Stomach (tissue), 9 donors: Measurements from ENCODE around the gene FHOD3. TPM values are rescaled to one million over a fixed set of nuclear protein-coding genes. Genes with fewer than 3 reads are reported as not detected.

ENCODE experiments used
- DNase-seq, 2 donors: peaks; one replicate each; pipeline versions ENCODE4 v3.0.0 to v3.0.0-alpha.2; 2013 to 2019
- H3K27ac ChIP-seq, 5 donors: fragments of 200-600 bp in 4 of 5; sonication (generic) in 4 of 5; one replicate each; pipeline ENCODE4 v1.5.1; 2013 to 2019; ENCODE audit warnings: mild to moderate bottlenecking in 1 of 5, moderate library complexity in 1 of 5
- H3K27me3 ChIP-seq, 3 donors: fragments of 200-600 bp; sonication (generic); one replicate each; pipeline ENCODE4 v1.5.1; 2017 to 2019; ENCODE audit warnings: mixed run types in 1 of 3
- H3K36me3 ChIP-seq, 4 donors: fragments of 200-600 bp; sonication (generic); 1 replicate in 3 of 4; 2 replicates in 1 of 4; pipeline ENCODE4 v1.5.1; 2016 to 2019
- H3K4me1 ChIP-seq, 4 donors: fragments of 200-600 bp; sonication (generic); one replicate each; pipeline ENCODE4 v1.5.1; 2016 to 2019
- H3K4me3 ChIP-seq, 4 donors: fragments of 200-600 bp; sonication (generic) in 3 of 4; one replicate each; pipeline ENCODE4 v1.5.1; 2016 to 2019; ENCODE audit warnings: mild to moderate bottlenecking in 1 of 4
- H3K9me3 ChIP-seq, 4 donors: fragments of 200-600 bp; sonication (generic); one replicate each; pipeline ENCODE4 v1.5.1; 2016 to 2019
- EP300 ChIP-seq: sonication (generic); formaldehyde crosslinking; IDR thresholded peaks from one replicate; pipeline ENCODE4 v1.6.1; 2017; ENCODE audit warnings: antibody characterized with exemption
- POLR2A ChIP-seq, 4 donors: fragments of 450-650 bp; IDR thresholded peaks; one replicate each; pipeline ENCODE4 v1.6.1; 2016; ENCODE audit warnings: antibody characterized with exemption in 4 of 4, control low read depth in 2 of 4, mild to moderate bottlenecking in 1 of 4, moderate library complexity in 1 of 4
- POLR2AphosphoS5 ChIP-seq, 3 donors: sonication (generic); formaldehyde crosslinking; IDR thresholded peaks; one replicate each; pipeline ENCODE4 v1.6.1; 2016; ENCODE audit warnings: antibody characterized with exemption in 3 of 3
- WGBS, 5 donors: extraction: QIAGEN DNeasy Blood & Tissue Kit in 3 of 5; methylation state at CpG; one replicate each; pipeline versions ENCODE4 v1.1.5 to v1.1.7; 2013 to 2018; 5-methylcytosine and 5-hydroxymethylcytosine counted together
- intact Hi-C: fragments of 100-400 bp; cut with DNase I; formaldehyde crosslinking; loops from one replicate; pipeline ENCODE4 v1.15.1; 2023; ENCODE audit warnings: low total_unique reads
- polyA plus RNA-seq, 3 donors: library from polyadenylated mRNA; stranded (reverse); fragments of 200-250 nt; gene quantifications; one replicate each; pipeline ENCODE4 v1.2.3, GENCODE V29; 2013
- total RNA-seq, 5 donors: library from RNA; depleted of rRNA; stranded (reverse); fragments of >200 nt; gene quantifications; one replicate each; pipeline versions ENCODE4 v1.1.0 to v1.2.3, GENCODE V29; 2014 to 2016
- TF ChIP-seq, protein P1 (sequence below), 7 experiments: fragments of 450-650 bp in 4 of 7; fragments of 200-600 bp in 3 of 7; sonication (generic) in 3 of 7; IDR thresholded peaks; one replicate each; pipeline ENCODE4 v1.5.1; 2016 to 2019; ENCODE audit warnings: antibody characterized with exemption in 7 of 7, control low read depth in 2 of 7, mild to moderate bottlenecking in 1 of 7
- donor health status: healthy with polysubstance abuse.
- donor health status: Bipolar disorder and iron deficiency.
- donor health status: healthy.

FHOD3 gene
- total and polyA plus RNA-seq, 8 donors = under 0.01 to 9.1 (median 4.6) TPM

DNA sequence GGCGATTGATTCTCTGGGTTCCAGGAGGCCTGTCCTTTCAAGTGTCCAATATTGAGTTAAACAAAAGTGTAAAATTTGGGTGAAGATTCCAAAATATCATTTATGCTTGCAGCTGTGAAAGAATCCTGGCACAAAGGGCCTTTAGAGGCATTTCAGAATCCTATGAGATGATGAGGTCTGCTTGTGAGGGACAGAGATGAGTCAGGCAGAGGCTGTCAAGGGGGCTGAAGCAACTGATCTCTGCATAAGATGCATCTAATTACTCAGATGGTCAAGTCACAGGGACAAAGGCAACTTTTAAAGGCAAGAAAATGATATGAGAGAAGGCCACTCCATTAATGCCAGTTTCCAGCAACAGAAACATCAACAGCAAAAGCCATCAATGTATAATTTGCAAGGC lies 78.8 kb downstream of the FHOD3 start:
- Histone ChIP-seq H3K4me3 (no peak overlapping the region), H3K27ac (no peak overlapping the region), H3K9me3 (no peaks in the 10 kb centered on the region), H3K36me3 (no peaks in the 10 kb centered on the region), H3K27me3 (peaks cover 0 to 5% (median 0%) of the 10 kb centered on the region in 3 donors), H3K4me1 (no peaks in the 10 kb centered on the region)
- no peak for TF ChIP-seq POLR2A (IDR thresholded peaks at IDR 0.05)
- TF ChIP-seq EP300 = no peak
- TF ChIP-seq, protein P1, sequence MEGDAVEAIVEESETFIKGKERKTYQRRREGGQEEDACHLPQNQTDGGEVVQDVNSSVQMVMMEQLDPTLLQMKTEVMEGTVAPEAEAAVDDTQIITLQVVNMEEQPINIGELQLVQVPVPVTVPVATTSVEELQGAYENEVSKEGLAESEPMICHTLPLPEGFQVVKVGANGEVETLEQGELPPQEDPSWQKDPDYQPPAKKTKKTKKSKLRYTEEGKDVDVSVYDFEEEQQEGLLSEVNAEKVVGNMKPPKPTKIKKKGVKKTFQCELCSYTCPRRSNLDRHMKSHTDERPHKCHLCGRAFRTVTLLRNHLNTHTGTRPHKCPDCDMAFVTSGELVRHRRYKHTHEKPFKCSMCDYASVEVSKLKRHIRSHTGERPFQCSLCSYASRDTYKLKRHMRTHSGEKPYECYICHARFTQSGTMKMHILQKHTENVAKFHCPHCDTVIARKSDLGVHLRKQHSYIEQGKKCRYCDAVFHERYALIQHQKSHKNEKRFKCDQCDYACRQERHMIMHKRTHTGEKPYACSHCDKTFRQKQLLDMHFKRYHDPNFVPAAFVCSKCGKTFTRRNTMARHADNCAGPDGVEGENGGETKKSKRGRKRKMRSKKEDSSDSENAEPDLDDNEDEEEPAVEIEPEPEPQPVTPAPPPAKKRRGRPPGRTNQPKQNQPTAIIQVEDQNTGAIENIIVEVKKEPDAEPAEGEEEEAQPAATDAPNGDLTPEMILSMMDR (IDR thresholded peaks at IDR 0.05) = no peak
- TF ChIP-seq POLR2AphosphoS5 (IDR thresholded peaks at IDR 0.05) = no peak
- 83 to 90% (median 88%) methylated on average over 1 of the region's 1 CpG for WGBS, 5 donors
- no peak for DNase-seq
- intact Hi-C loops = no loop called here

DNA sequence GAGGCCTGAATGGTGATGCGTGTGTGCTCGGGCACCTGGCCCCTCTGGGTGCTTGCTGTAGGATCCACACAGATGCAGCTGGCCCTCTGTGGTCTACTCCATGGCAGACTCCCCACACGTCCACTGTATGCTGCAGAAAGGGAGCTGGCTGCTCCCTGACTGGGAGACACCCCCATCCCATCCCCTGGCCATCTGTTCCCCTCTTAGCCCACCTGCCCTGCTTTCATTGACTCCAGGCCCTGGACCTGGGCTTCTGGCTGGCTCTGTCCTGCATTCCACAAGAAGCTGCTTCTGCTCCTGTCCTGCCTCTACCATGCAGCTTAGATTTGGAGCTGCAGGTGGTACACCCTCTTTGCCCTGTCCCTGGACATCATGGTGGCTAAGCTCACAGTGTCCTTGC lies 80.1 kb downstream of the FHOD3 start:
- H3K27me3 ChIP-seq = peaks cover 0 to 2% (median 0%) of the 10 kb centered on the region in 3 donors
- H3K9me3 ChIP-seq = no peaks in the 10 kb centered on the region
- intact Hi-C loops = no loop called here
- H3K27ac ChIP-seq = no peak overlapping the region
- 71 to 80% (median 77%) methylated on average over 3 of the region's 3 CpGs for WGBS, 5 donors
- no peaks in the 10 kb centered on the region for H3K4me1 ChIP-seq
- TF ChIP-seq POLR2A (IDR thresholded peaks at IDR 0.05) = no peak
- no peak for TF ChIP-seq EP300
- TF ChIP-seq, protein P1 (IDR thresholded peaks at IDR 0.05) = no peak
- TF ChIP-seq POLR2AphosphoS5 (IDR thresholded peaks at IDR 0.05) = no peak
- no peaks in the 10 kb centered on the region for H3K36me3 ChIP-seq
- no peak for DNase-seq
- H3K4me3 ChIP-seq = no peak overlapping the region

DNA sequence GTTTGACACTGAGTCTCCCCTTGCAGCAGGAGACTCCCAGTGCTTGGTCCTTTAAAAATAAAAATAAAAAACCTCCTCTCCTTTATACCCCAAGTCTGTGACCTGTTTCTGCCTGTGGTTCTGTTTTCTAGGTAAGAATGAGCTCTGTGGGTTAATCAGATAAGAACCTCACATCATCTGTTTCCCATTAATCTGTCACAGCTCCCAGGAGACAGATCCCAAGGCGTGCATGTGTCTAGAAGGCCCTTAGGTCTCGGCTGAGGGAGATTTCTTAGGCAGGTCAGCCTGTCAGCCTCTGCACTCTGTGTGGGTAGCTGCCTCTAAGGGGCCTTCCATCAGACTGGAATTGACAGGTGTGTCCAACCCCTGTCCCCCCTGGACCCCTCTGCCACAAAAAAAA lies 80.7 kb downstream of the FHOD3 start:
- Histone ChIP-seq H3K4me3 (no peak overlapping the region), H3K27me3 (no peaks in the 10 kb centered on the region), H3K36me3 (no peaks in the 10 kb centered on the region), H3K9me3 (no peaks in the 10 kb centered on the region), H3K27ac (no peak overlapping the region), H3K4me1 (no peaks in the 10 kb centered on the region)
- TF ChIP-seq EP300 = no peak
- TF ChIP-seq, protein P1 (IDR thresholded peaks at IDR 0.05) = no peak
- TF ChIP-seq POLR2AphosphoS5 (IDR thresholded peaks at IDR 0.05) = no peak
- TF ChIP-seq POLR2A (IDR thresholded peaks at IDR 0.05) = no peak
- intact Hi-C loops = no loop called here
- 58 to 65% (median 63%) methylated on average over 2 of the region's 2 CpGs for WGBS, 5 donors
- DNase-seq = no peak

DNA sequence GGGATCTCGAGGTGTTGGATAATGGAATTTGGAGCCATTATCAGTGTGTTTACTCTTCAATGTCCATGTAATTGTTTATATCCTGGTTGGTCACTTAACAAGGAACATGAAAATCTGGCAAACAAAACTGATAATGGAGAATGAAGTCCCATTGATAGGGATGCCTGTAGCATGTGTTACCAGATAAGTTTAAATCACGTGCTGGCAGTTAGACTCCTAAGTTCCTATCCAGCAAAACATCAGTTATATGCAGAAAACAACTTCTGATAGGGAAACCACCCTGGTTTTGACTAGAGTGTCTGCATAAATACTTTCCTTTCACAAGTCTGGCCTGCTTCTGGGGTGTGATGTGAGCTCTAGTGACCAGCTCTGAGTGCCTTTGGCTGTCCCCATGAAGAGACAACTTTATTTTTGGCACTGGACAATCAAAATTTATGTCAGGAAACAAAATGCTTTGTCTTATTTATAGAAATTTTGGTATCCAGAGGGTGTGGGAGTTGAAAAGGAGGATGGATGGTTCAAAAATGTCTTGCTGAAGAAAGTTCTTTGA lies 82.0 kb downstream of the FHOD3 start:
- 20 to 38% (median 32%) methylated on average over 2 of the region's 2 CpGs for WGBS, 5 donors
- intact Hi-C loops = no loop called here
- TF ChIP-seq, protein P1 (IDR thresholded peaks at IDR 0.05) = no peak
- no peak for TF ChIP-seq POLR2AphosphoS5 (IDR thresholded peaks at IDR 0.05)
- no peak for TF ChIP-seq EP300
- no peak for TF ChIP-seq POLR2A (IDR thresholded peaks at IDR 0.05)

More for the DNA sequence above, 82.0 kb downstream of the FHOD3 start:
- H3K4me3 ChIP-seq = no peak overlapping the region
- no peak for DNase-seq
- H3K27ac ChIP-seq = no peak overlapping the region
- H3K9me3 ChIP-seq = no peaks in the 10 kb centered on the region
- no peaks in the 10 kb centered on the region for H3K4me1 ChIP-seq
- no peaks in the 10 kb centered on the region for H3K36me3 ChIP-seq
- H3K27me3 ChIP-seq = no peaks in the 10 kb centered on the region
